ENCODE data around the gene PRKAG2. TPM values are rescaled to one million over a fixed set of nuclear protein-coding genes. Genes with fewer than 3 reads are reported as not detected.

PRKAG2 gene
- polyA plus RNA-seq, 3 donors, result 29.2 to 59.8 (median 30.9) TPM

- Histone ChIP-seq H3K36me3 (replicated peaks in 1 of 2; ENCODE audit: control insufficient read depth in 1 of 2, insufficient read depth in 2 of 2, low read length in 2 of 2) (no peaks in the 10 kb centered on the region), H3K79me2 (ENCODE audit: insufficient read depth, low read length) (peaks cover 6% of the 10 kb centered on the region), H3K9ac (ENCODE audit: insufficient read depth, low read length, poor library complexity, severe bottlenecking) (no peak overlapping the region), H3K4me1 (ENCODE audit: control insufficient read depth in 1 of 2, insufficient read depth in 2 of 2, low read length in 2 of 2) (peaks cover 92 to 94% of the 10 kb centered on the region in 2 donors), H3K4me3 (replicated peaks in 1 of 3; ENCODE audit: low read depth in 2 of 3, low read length in 3 of 3) (no peak overlapping the region), H3K27me3 (ENCODE audit: control insufficient read depth in 2 of 2, insufficient read depth in 2 of 2, low read length in 2 of 2) (no peaks in the 10 kb centered on the region), H3K27ac (ENCODE audit: low read depth in 1 of 2, low read length in 2 of 2) (peak overlapping the region in 1 of 2 donors; percentile 100), H4K20me1 (ENCODE audit: insufficient read depth, low read length) (no peaks in the 10 kb centered on the region), H3K9me3 (replicated peaks in 1 of 2; ENCODE audit: control insufficient read depth in 1 of 2, insufficient read depth in 1 of 2, low read length in 2 of 2) (no peaks in the 10 kb centered on the region), H2AFZ (ENCODE audit: insufficient read depth, low read depth, low read length, poor library complexity, severe bottlenecking) (no peak overlapping the region), H3K4me2 (replicated peaks; ENCODE audit: extremely low read depth, low read length, poor library complexity, severe bottlenecking) (no peak overlapping the region)
- Mint-ChIP-seq H3K27me3 (ENCODE audit: low read depth in 3 of 3) (peaks cover 2 to 9% (median 2%) of the 10 kb centered on the region in 3 donors), H3K4me3 (peak overlapping the region in 1 of 2 donors; percentile 41), H3K36me3 (peaks cover 0 to 3% of the 10 kb centered on the region in 2 donors), H3K9me3 (peaks cover 0 to 2% (median 0%) of the 10 kb centered on the region in 7 donors), H3K4me1 (peaks cover 87% of the 10 kb centered on the region), H3K27ac (peak overlapping the region in 6 of 7 donors; percentile 90 to 100 (median 99))
- TF ChIP-seq CTCF (IDR thresholded peaks at IDR 0.05), result no peak
- intact Hi-C loops (cut with micrococcal nuclease), result loop anchor here (5.0 to 10.0 kb wide), 4 partner anchors 44 to 124 kb away; partner anchors contain the start of gene PRKAG2 (in 1 of the 2)
- WGBS (ENCODE audit: insufficient coverage), result 98% methylated on average over 13 of the region's 13 CpGs
- no peak for DNase-seq
Observed at GRCh38 chr7:151921451-151921850, 44.5 kb upstream of the PRKAG2 start.

- peaks cover 6% of the 10 kb centered on the region for H3K79me2 ChIP-seq (ENCODE audit: insufficient read depth, low read length)
- H3K9me3 Mint-ChIP-seq, result peaks cover 0 to 4% (median under 1%) of the 10 kb centered on the region in 7 donors
- no peaks in the 10 kb centered on the region for H3K27me3 ChIP-seq (ENCODE audit: control insufficient read depth in 2 of 2, insufficient read depth in 2 of 2, low read length in 2 of 2)
- H4K20me1 ChIP-seq (ENCODE audit: insufficient read depth, low read length), result no peaks in the 10 kb centered on the region
- peak; percentile 87 to 90 (median 89) for DNase-seq
- peaks cover 2 to 9% (median 2%) of the 10 kb centered on the region in 3 donors for H3K27me3 Mint-ChIP-seq (ENCODE audit: low read depth in 3 of 3)
- no peak overlapping the region for H3K9ac ChIP-seq (ENCODE audit: insufficient read depth, low read length, poor library complexity, severe bottlenecking)
- no peak for TF ChIP-seq CTCF (IDR thresholded peaks at IDR 0.05)
- peaks cover 0 to 3% of the 10 kb centered on the region in 2 donors for H3K36me3 Mint-ChIP-seq
- H3K27ac Mint-ChIP-seq, result peak overlapping the region; percentile 90 to 100 (median 98)
- no peak overlapping the region for H3K4me3 ChIP-seq (replicated peaks in 1 of 3; ENCODE audit: low read depth in 2 of 3, low read length in 3 of 3)
- H2AFZ ChIP-seq (ENCODE audit: insufficient read depth, low read depth, low read length, poor library complexity, severe bottlenecking), result no peak overlapping the region
- H3K9me3 ChIP-seq (replicated peaks in 1 of 2; ENCODE audit: control insufficient read depth in 1 of 2, insufficient read depth in 1 of 2, low read length in 2 of 2), result no peaks in the 10 kb centered on the region
- peak overlapping the region; percentile 26 to 100 for H3K27ac ChIP-seq (ENCODE audit: low read depth in 1 of 2, low read length in 2 of 2)
- H3K4me1 ChIP-seq (ENCODE audit: control insufficient read depth in 1 of 2, insufficient read depth in 2 of 2, low read length in 2 of 2), result peaks cover 83 to 84% of the 10 kb centered on the region in 2 donors
- WGBS (ENCODE audit: insufficient coverage), result 20% methylated on average over 1 of the region's 1 CpG
- peaks cover 77% of the 10 kb centered on the region for H3K4me1 Mint-ChIP-seq
- intact Hi-C loops (cut with micrococcal nuclease), result loop anchor here (5.0 to 10.0 kb wide), 4 partner anchors 43 to 123 kb away; partner anchors contain the start of gene PRKAG2 (in 1 of the 2)
- H3K4me2 ChIP-seq (replicated peaks; ENCODE audit: extremely low read depth, low read length, poor library complexity, severe bottlenecking), result no peak overlapping the region
- no peaks in the 10 kb centered on the region for H3K36me3 ChIP-seq (replicated peaks in 1 of 2; ENCODE audit: control insufficient read depth in 1 of 2, insufficient read depth in 2 of 2, low read length in 2 of 2)
- peak overlapping the region; percentile 4 to 12 for H3K4me3 Mint-ChIP-seq
Observed at GRCh38 chr7:151920488-151920887, 43.6 kb upstream of the PRKAG2 start.
